ENCODE results near the gene MCM3AP.

- no peak for TF ChIP-seq EZH2 (IDR thresholded peaks at IDR 0.05; ENCODE audit: insufficient read depth, poor library complexity, severe bottlenecking)
- TF ChIP-seq EZH2phosphoT487 (IDR thresholded peaks at IDR 0.05; ENCODE audit: insufficient read depth, low read depth) = no peak
Measured at GRCh38 chr21:46268371-46268770, 17.0 kb downstream of the MCM3AP start.
